ENCODE measurements around the gene PIGU. TPM values are rescaled to one million over a fixed set of nuclear protein-coding genes. Genes with fewer than 3 reads are reported as not detected.

PIGU gene
- total and polyA plus RNA-seq, 4 donors = 21.7 to 38.1 (median 29.6) TPM

GRCh38 chr20:34701405-34702085 is 24.7 kb upstream of the PIGU start:
- H3K4me1 ChIP-seq (ENCODE audit: control insufficient read depth, insufficient read depth, low read length) = peaks cover 20% of the 10 kb centered on the region
- H3K4me3 ChIP-seq (ENCODE audit: low read depth, low read length) = no peak overlapping the region
- H3K9me3 ChIP-seq (ENCODE audit: control insufficient read depth, insufficient read depth, low read length) = no peaks in the 10 kb centered on the region
- H3K27ac ChIP-seq (ENCODE audit: low read depth, low read length) = no peak overlapping the region
- no peaks in the 10 kb centered on the region for H3K27me3 ChIP-seq (ENCODE audit: control insufficient read depth, insufficient read depth, low read length)
- H3K36me3 ChIP-seq (ENCODE audit: control insufficient read depth, insufficient read depth, low read length) = no peaks in the 10 kb centered on the region
- no peak for DNase-seq (ENCODE audit: low read depth in 4 of 6, low spot score in 6 of 6)
- 88% methylated on average over 5 of the region's 6 CpGs for WGBS (ENCODE audit: insufficient coverage)

- Histone ChIP-seq H3K36me3 (ENCODE audit: control insufficient read depth, insufficient read depth, low read length) (no peaks in the 10 kb centered on the region), H3K27ac (ENCODE audit: low read depth, low read length) (no peak overlapping the region), H3K9me3 (ENCODE audit: control insufficient read depth, insufficient read depth, low read length) (no peaks in the 10 kb centered on the region), H3K4me1 (ENCODE audit: control insufficient read depth, insufficient read depth, low read length) (peaks cover 8% of the 10 kb centered on the region), H3K27me3 (ENCODE audit: control insufficient read depth, insufficient read depth, low read length) (no peaks in the 10 kb centered on the region), H3K4me3 (ENCODE audit: low read depth, low read length) (no peak overlapping the region)
- peak in 2 of 6 donors; percentile 35 for DNase-seq (ENCODE audit: low read depth in 4 of 6, low spot score in 6 of 6)
- 48% methylated on average over 4 of the region's 4 CpGs for WGBS (ENCODE audit: insufficient coverage)
These were observed 16.5 kb upstream of the PIGU start for GRCh38 chr20:34693414-34693813.

- no peak for DNase-seq (ENCODE audit: low read depth in 4 of 6, low spot score in 6 of 6)
- no peaks in the 10 kb centered on the region for H3K9me3 ChIP-seq (ENCODE audit: control insufficient read depth, insufficient read depth, low read length)
- peaks cover 8% of the 10 kb centered on the region for H3K4me1 ChIP-seq (ENCODE audit: control insufficient read depth, insufficient read depth, low read length)
- no peak overlapping the region for H3K4me3 ChIP-seq (ENCODE audit: low read depth, low read length)
- no peak overlapping the region for H3K27ac ChIP-seq (ENCODE audit: low read depth, low read length)
- no peaks in the 10 kb centered on the region for H3K36me3 ChIP-seq (ENCODE audit: control insufficient read depth, insufficient read depth, low read length)
- no peaks in the 10 kb centered on the region for H3K27me3 ChIP-seq (ENCODE audit: control insufficient read depth, insufficient read depth, low read length)
- WGBS (ENCODE audit: insufficient coverage) = 100% methylated on average over 2 of the region's 3 CpGs
These were observed 14.9 kb upstream of the PIGU start for GRCh38 chr20:34691838-34692237.

- no CpG with 5 or more reads among the region's 2 CpGs for WGBS (ENCODE audit: insufficient coverage)
- DNase-seq (ENCODE audit: low read depth in 4 of 6, low spot score in 6 of 6) = no peak
These were observed 12.6 kb upstream of the PIGU start for GRCh38 chr20:34689486-34689885.

GRCh38 chr20:34683667-34684066 is 6.8 kb upstream of the PIGU start:
- H3K27ac ChIP-seq (ENCODE audit: low read depth, low read length) = no peak overlapping the region
- WGBS (ENCODE audit: insufficient coverage) = no CpG with 5 or more reads among the region's 3 CpGs

More at GRCh38 chr20:34689486-34689885, 12.6 kb upstream of the PIGU start:
- Histone ChIP-seq H3K9me3 (ENCODE audit: control insufficient read depth, insufficient read depth, low read length) (no peaks in the 10 kb centered on the region), H3K36me3 (ENCODE audit: control insufficient read depth, insufficient read depth, low read length) (no peaks in the 10 kb centered on the region), H3K27ac (ENCODE audit: low read depth, low read length) (no peak overlapping the region), H3K27me3 (ENCODE audit: control insufficient read depth, insufficient read depth, low read length) (no peaks in the 10 kb centered on the region), H3K4me3 (ENCODE audit: low read depth, low read length) (no peak overlapping the region), H3K4me1 (ENCODE audit: control insufficient read depth, insufficient read depth, low read length) (peaks cover 8% of the 10 kb centered on the region)

GRCh38 chr20:34680586-34681175 is 3.8 kb upstream of the PIGU start:
- H3K9me3 ChIP-seq (ENCODE audit: control insufficient read depth, insufficient read depth, low read length) = no peaks in the 10 kb centered on the region
- no peaks in the 10 kb centered on the region for H3K36me3 ChIP-seq (ENCODE audit: control insufficient read depth, insufficient read depth, low read length)
- no peak overlapping the region for H3K27ac ChIP-seq (ENCODE audit: low read depth, low read length)
- no peak for DNase-seq (ENCODE audit: low read depth in 4 of 6, low spot score in 6 of 6)
- H3K4me3 ChIP-seq (ENCODE audit: low read depth, low read length) = no peak overlapping the region
- H3K4me1 ChIP-seq (ENCODE audit: control insufficient read depth, insufficient read depth, low read length) = peaks cover 5% of the 10 kb centered on the region
- H3K27me3 ChIP-seq (ENCODE audit: control insufficient read depth, insufficient read depth, low read length) = no peaks in the 10 kb centered on the region

More at GRCh38 chr20:34683667-34684066, 6.8 kb upstream of the PIGU start:
- no peak for DNase-seq (ENCODE audit: low read depth in 4 of 6, low spot score in 6 of 6)
- H3K4me1 ChIP-seq (ENCODE audit: control insufficient read depth, insufficient read depth, low read length) = no peaks in the 10 kb centered on the region
- no peaks in the 10 kb centered on the region for H3K36me3 ChIP-seq (ENCODE audit: control insufficient read depth, insufficient read depth, low read length)
- no peaks in the 10 kb centered on the region for H3K9me3 ChIP-seq (ENCODE audit: control insufficient read depth, insufficient read depth, low read length)
- H3K4me3 ChIP-seq (ENCODE audit: low read depth, low read length) = no peak overlapping the region
- no peaks in the 10 kb centered on the region for H3K27me3 ChIP-seq (ENCODE audit: control insufficient read depth, insufficient read depth, low read length)

GRCh38 chr20:34675993-34676641 is 775 bp downstream of the PIGU start:
- H3K27ac ChIP-seq (ENCODE audit: low read depth, low read length) = peak overlapping the region; percentile 64
- 0% methylated on average over 9 of the region's 14 CpGs for WGBS (ENCODE audit: insufficient coverage)

GRCh38 chr20:34675561-34675960 is 1.3 kb downstream of the PIGU start:
- Histone ChIP-seq H3K27me3 (ENCODE audit: control insufficient read depth, insufficient read depth, low read length) (no peaks in the 10 kb centered on the region), H3K36me3 (ENCODE audit: control insufficient read depth, insufficient read depth, low read length) (no peaks in the 10 kb centered on the region), H3K4me3 (ENCODE audit: low read depth, low read length) (no peak overlapping the region), H3K4me1 (ENCODE audit: control insufficient read depth, insufficient read depth, low read length) (peaks cover 7% of the 10 kb centered on the region), H3K9me3 (ENCODE audit: control insufficient read depth, insufficient read depth, low read length) (no peaks in the 10 kb centered on the region), H3K27ac (ENCODE audit: low read depth, low read length) (no peak overlapping the region)
- 51% methylated on average over 3 of the region's 3 CpGs for WGBS (ENCODE audit: insufficient coverage)
- no peak for DNase-seq (ENCODE audit: low read depth in 4 of 6, low spot score in 6 of 6)

More at GRCh38 chr20:34675993-34676641, 775 bp downstream of the PIGU start:
- DNase-seq (ENCODE audit: low read depth in 4 of 6, low spot score in 6 of 6) = peak in 1 of 6 donors; percentile 8
- H3K36me3 ChIP-seq (ENCODE audit: control insufficient read depth, insufficient read depth, low read length) = no peaks in the 10 kb centered on the region
- H3K4me1 ChIP-seq (ENCODE audit: control insufficient read depth, insufficient read depth, low read length) = peaks cover 7% of the 10 kb centered on the region
- H3K27me3 ChIP-seq (ENCODE audit: control insufficient read depth, insufficient read depth, low read length) = no peaks in the 10 kb centered on the region
- peak overlapping the region; percentile 74 for H3K4me3 ChIP-seq (ENCODE audit: low read depth, low read length)
- no peaks in the 10 kb centered on the region for H3K9me3 ChIP-seq (ENCODE audit: control insufficient read depth, insufficient read depth, low read length)

GRCh38 chr20:34673412-34673811 is 3.5 kb downstream of the PIGU start:
- Histone ChIP-seq H3K27me3 (ENCODE audit: control insufficient read depth, insufficient read depth, low read length) (no peaks in the 10 kb centered on the region), H3K36me3 (ENCODE audit: control insufficient read depth, insufficient read depth, low read length) (no peaks in the 10 kb centered on the region), H3K4me3 (ENCODE audit: low read depth, low read length) (no peak overlapping the region), H3K4me1 (ENCODE audit: control insufficient read depth, insufficient read depth, low read length) (peaks cover 7% of the 10 kb centered on the region), H3K27ac (ENCODE audit: low read depth, low read length) (no peak overlapping the region), H3K9me3 (ENCODE audit: control insufficient read depth, insufficient read depth, low read length) (no peaks in the 10 kb centered on the region)
- 96% methylated on average over 5 of the region's 5 CpGs for WGBS (ENCODE audit: insufficient coverage)
- no peak for DNase-seq (ENCODE audit: low read depth in 4 of 6, low spot score in 6 of 6)

All from spinal cord (tissue), 10 donors.